K562 (cell line): Measurements from ENCODE around the gene MAML3. TPM values are rescaled to one million over a fixed set of nuclear protein-coding genes. Genes with fewer than 3 reads are reported as not detected.
A peak's percentile ranks its signal among the peaks of the same experiment; 100 is the strongest.

ENCODE experiments used
- ATAC-seq: fragments of 200-7000 bp; cut with Tn5 transposase; 3 replicates; pipeline ENCODE4 v1.9.1; 2020; ENCODE audit warnings: moderate library complexity
- BruUV-seq: library from RNA; stranded (reverse); fragments of 400-500 nt; replicated peaks from 2 replicates; lab custom pipeline; 2021; lab: Mats Ljungman, UMichigan
- CTCF ChIA-PET: fragments of 300-600 bp; formaldehyde crosslinking; extraction: SDS; loops from one replicate; lab custom pipeline; 2021; ENCODE audit warnings: low intra/inter-chr PET ratio; lab: Yijun Ruan, JAX
- POLR2A ChIA-PET: fragments of 300-600, 350-650 bp; sonication (Branson Sonifier 250); formaldehyde crosslinking; extraction: SDS; loops from one replicate; lab custom pipeline; 2021; ENCODE audit warnings: antibody characterized with exemption, inconsistent platforms; lab: Yijun Ruan, JAX
- DNase-seq, 4 experiments: peaks; one replicate each; pipeline versions ENCODE4 v3.0.0 to v3.0.0-alpha.2; 2011 to 2018; ENCODE audit warnings: low spot score in 3 of 4, mixed read lengths in 3 of 4; ENCODE audit errors: extremely low read depth in 1 of 4
- FAIRE-seq: peaks from 2 replicates; lab custom pipeline; 2011; peaks lifted over from hg19 to GRCh38; lab: Jason Lieb, UNC
- H2AFZ ChIP-seq: 2 replicates; pipeline ENCODE4 v1.6.0; 2011; ENCODE audit warnings: low read depth, low read length, control low read depth, inconsistent platforms
- H3K27ac ChIP-seq: fragments of 200-600 bp; 3 replicates; pipeline ENCODE4 v1.8.0; 2011; ENCODE audit warnings: low read depth, mild to moderate bottlenecking, control low read depth, inconsistent platforms, low read length, moderate library complexity, mixed read lengths; ENCODE audit errors: extremely low read depth
- H3K27me3 ChIP-seq, 2 experiments: fragments of 300-600 bp in 1 of 2; 2 replicates in 1 of 2; 3 replicates in 1 of 2; pipeline versions ENCODE4 v1.6.0 to v1.8.0; 2011; ENCODE audit warnings: inconsistent platforms in 2 of 2, low read length in 2 of 2, mild to moderate bottlenecking in 1 of 2, mixed read lengths in 1 of 2, moderate library complexity in 1 of 2; ENCODE audit not compliant: control insufficient read depth in 2 of 2, insufficient read depth in 2 of 2
- H3K36me3 ChIP-seq: fragments of 300-600 bp; 3 replicates; pipeline ENCODE4 v1.8.0; 2011; ENCODE audit warnings: mild to moderate bottlenecking, low read length, inconsistent platforms; ENCODE audit not compliant: control insufficient read depth, insufficient read depth
- H3K4me1 ChIP-seq, 2 experiments: fragments of 200-600 bp in 1 of 2; replicated peaks in 1 of 2; 2 replicates in 1 of 2; 3 replicates in 1 of 2; pipeline versions ENCODE4 v1.5.1 to v1.8.0; 2011; ENCODE audit warnings: inconsistent platforms in 2 of 2, low read length in 2 of 2, mild to moderate bottlenecking in 1 of 2, mixed read lengths in 1 of 2, moderate library complexity in 1 of 2; ENCODE audit not compliant: control insufficient read depth in 2 of 2, insufficient read depth in 2 of 2
- H3K4me2 ChIP-seq: 2 replicates; pipeline ENCODE4 v1.6.1; 2011; ENCODE audit warnings: low read length, control low read depth, inconsistent platforms, mixed read lengths; ENCODE audit not compliant: insufficient read depth
- H3K4me3 ChIP-seq: fragments of 200-600 bp; sonication (generic), shearing (Covaris generic); 2 replicates; pipeline ENCODE4 v1.5.1; 2016; ENCODE audit warnings: control low read depth, inconsistent platforms
- H3K79me2 ChIP-seq: fragments of 200-600 bp; 3 replicates; pipeline ENCODE4 v1.8.0; 2011; ENCODE audit warnings: low read length, inconsistent platforms; ENCODE audit not compliant: control insufficient read depth, insufficient read depth
- H3K9ac ChIP-seq, 2 experiments: 2 replicates each; pipeline versions ENCODE4 v1.6.0 to v1.6.1; 2011; ENCODE audit warnings: low read depth in 2 of 2, low read length in 2 of 2, control low read depth in 1 of 2, inconsistent platforms in 1 of 2, mild to moderate bottlenecking in 1 of 2, mixed read lengths in 1 of 2; ENCODE audit not compliant: insufficient read depth in 1 of 2
- H3K9me1 ChIP-seq: one replicate; pipeline ENCODE4 v1.6.0; 2011; ENCODE audit warnings: inconsistent platforms, mild to moderate bottlenecking, low read length, moderate library complexity; ENCODE audit not compliant: control insufficient read depth, insufficient read depth
- H3K9me3 ChIP-seq: replicated peaks from 2 replicates; pipeline ENCODE4 v1.5.1; 2011; ENCODE audit warnings: low read depth, low read length, inconsistent platforms; ENCODE audit not compliant: control insufficient read depth, insufficient read depth
- H4K20me1 ChIP-seq: replicated peaks from 2 replicates; pipeline ENCODE4 v1.6.1; 2011; ENCODE audit warnings: low read length, inconsistent platforms, mixed read lengths; ENCODE audit not compliant: control insufficient read depth, insufficient read depth
- JUN ChIP-seq, 2 experiments: sonication (generic) in 1 of 2; formaldehyde crosslinking in 1 of 2; IDR thresholded peaks; 2 replicates each; pipeline versions ENCODE4 v1.6.1 to v1.8.0; 2012 to 2022; ENCODE audit warnings: borderline replicate concordance in 2 of 2, mild to moderate bottlenecking in 2 of 2, improper control_type of control experiment in 1 of 2, low read depth in 1 of 2, low read length in 1 of 2, missing genetic modification reagents in 1 of 2
- MEIS2 ChIP-seq: fragments of 450-650 bp; IDR thresholded peaks from 2 replicates; pipeline ENCODE4 v1.6.1; 2014; ENCODE audit warnings: mild to moderate bottlenecking; ENCODE audit not compliant: partially characterized antibody
- RB1 ChIP-seq: fragments of 450-650 bp; IDR thresholded peaks from 2 replicates; pipeline ENCODE4 v1.6.1; 2017; ENCODE audit warnings: low read depth, mild to moderate bottlenecking
- SRSF9 ChIP-seq: fragments of 200-400 bp; formaldehyde crosslinking; IDR thresholded peaks from 2 replicates; pipeline ENCODE4 v1.6.1; 2017; ENCODE audit warnings: low read depth, low read length, borderline replicate concordance
- ZMIZ1 ChIP-seq, 2 experiments: fragments of 150-350 bp in 1 of 2; IDR thresholded peaks; 2 replicates each; pipeline ENCODE4 v1.6.1; 2012 to 2016; ENCODE audit warnings: low read depth in 2 of 2, low read length in 2 of 2, mild to moderate bottlenecking in 1 of 2, moderate library complexity in 1 of 2
- ZNF224 ChIP-seq: sonication (generic); formaldehyde crosslinking; IDR thresholded peaks from 2 replicates; pipeline ENCODE4 v1.8.0; 2022; ENCODE audit warnings: mild to moderate bottlenecking, missing genetic modification reagents
- ZNF354B ChIP-seq: fragments of 250-450 bp; sonication (Bioruptor Pico); IDR thresholded peaks from 2 replicates; pipeline ENCODE4 v1.4.0; 2020
- ZNF445 ChIP-seq: fragments of 250-450 bp; sonication (Bioruptor Pico); IDR thresholded peaks from 2 replicates; pipeline ENCODE4 v1.4.0; 2020; ENCODE audit warnings: low read depth, mild to moderate bottlenecking, moderate library complexity
- ZNF561 ChIP-seq: fragments of 450-650 bp; formaldehyde crosslinking; conservative IDR thresholded peaks from 2 replicates; pipeline ENCODE4 v1.4.0; 2020; ENCODE audit warnings: mild to moderate bottlenecking, moderate library complexity
- WGBS: fragments of 100-300 bp; shearing (Covaris generic); methylation state at CpG from one replicate; pipeline ENCODE4 v1.1.6; 2016; ENCODE audit warnings: low coverage, mixed read lengths; ENCODE audit not compliant: insufficient coverage; ENCODE audit errors: missing lambda C conversion rate; 5-methylcytosine and 5-hydroxymethylcytosine counted together
- in situ Hi-C: fragments of 300-500 bp; cut with MboI; formaldehyde crosslinking; loops from 4 replicates; pipeline ENCODE4 v1.15.0; 2018; ENCODE audit warnings: inconsistent platforms, mixed read lengths
- intact Hi-C: fragments of 100-400 bp; cut with micrococcal nuclease; formaldehyde crosslinking; loops from 2 replicates; pipeline ENCODE4 v1.14.2; 2022
- polyA plus RNA-seq, 8 experiments: library from polyadenylated mRNA; depleted of rRNA in 4 of 8; stranded (reverse) in 5 of 8; unstranded in 3 of 8; fragments of >200 nt; fragmentation: Nextera tagmentation in 2 of 8; fragmentation: Illumina TruSeq in 1 of 8; extraction: Ambion mirVana in 2 of 8; extraction: Trizol in 1 of 8; gene quantifications; 2 replicates each; pipeline versions ENCODE4 v1.2.1 to v1.2.3, GENCODE V29; 2011 to 2014; ENCODE audit warnings: inconsistent platforms in 1 of 8, missing spikeins in 1 of 8
- total RNA-seq, 7 experiments: library from RNA; depleted of rRNA in 6 of 7; stranded (reverse); fragments of >200 nt in 6 of 7; fragmentation: Illumina TruSeq in 2 of 7; extraction: Trizol in 2 of 7; gene quantifications; 2 replicates each; pipeline versions ENCODE4 v1.2.1 to v1.2.3, GENCODE V29; 2011 to 2021; ENCODE audit warnings: low replicate concordance in 1 of 7

Gene MAML3
- total and polyA plus RNA-seq, 9 of the 15 experiments (the other 6 are each of a cell fraction or from before 2014, with no cell fraction given) = 0.01 to 0.55 (median 0.25) TPM

GRCh38 chr4:139988863-139989765 is 164.9 kb downstream of the MAML3 start (continued):
- 0 out of 2 replicates have a peak, but pooled peaks have one; percentile 54 for TF ChIP-seq JUN (IDR thresholded peaks at IDR 0.05; ENCODE audit: borderline replicate concordance, low read depth, low read length)
- TF ChIP-seq JUN (CRISPR knock-in tag; IDR thresholded peaks at IDR 0.05; ENCODE audit: borderline replicate concordance) = no peak
- no peak for TF ChIP-seq ZNF224 (CRISPR knock-in tag)
- no peak for TF ChIP-seq ZNF354B (CRISPR knock-in tag)

DNA sequence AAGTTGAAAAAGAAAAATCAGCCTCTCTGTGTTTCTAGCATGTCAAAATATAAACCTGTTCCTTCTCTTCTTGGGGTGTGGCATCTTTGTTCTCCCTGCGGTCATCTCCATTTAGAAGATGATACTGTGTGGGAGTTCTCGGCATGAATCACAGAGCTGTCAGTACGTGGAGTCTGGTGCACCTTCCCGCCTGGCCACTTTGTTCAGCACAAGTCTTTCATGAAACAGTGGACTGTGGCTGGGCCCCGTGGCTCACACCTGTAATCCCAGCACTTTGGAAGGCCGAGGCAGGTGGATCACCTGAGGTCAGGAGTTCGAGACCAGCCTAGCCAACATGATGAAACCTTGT is 166.5 kb downstream of the MAML3 start:
- no peak overlapping the region for H3K27ac ChIP-seq
- POLR2A ChIA-PET = no interaction called here

More for the DNA sequence above, 166.5 kb downstream of the MAML3 start:
- Histone ChIP-seq H3K4me2 (no peak overlapping the region), H4K20me1 (no peaks in the 10 kb centered on the region), H3K27me3 (peaks cover 3 to 12% of the 10 kb centered on the region in 2 experiments; a peak in 3 of 5 replicates), H2AFZ (no peak overlapping the region), H3K9me1 (no peaks in the 10 kb centered on the region), H3K36me3 (no peaks in the 10 kb centered on the region), H3K9ac (no peak overlapping the region), H3K4me3 (no peak overlapping the region), H3K79me2 (no peaks in the 10 kb centered on the region), H3K4me1 (no peaks in the 10 kb centered on the region), H3K9me3 (no peaks in the 10 kb centered on the region)
- no TSS peak for BruUV-seq
- ATAC-seq (no peak), DNase-seq (no peak), FAIRE-seq (no peak)
- CTCF ChIA-PET = no interaction called here
- TF ChIP-seq ZNF445 (CRISPR knock-in tag) (no peak), MEIS2 (peak; percentile 19), SRSF9 (no peak), RB1 (no peak), ZNF561 (CRISPR knock-in tag) (no peak), ZMIZ1 (IDR thresholded peaks at IDR 0.05; ENCODE audit: low read depth in 2 of 2, low read length in 2 of 2) (no peak)
- 2% methylated on average over 7 of the region's 7 CpGs for WGBS
- in situ Hi-C loops (no loop called here), intact Hi-C loops (no loop called here)
